COR-L47 (cell line): ENCODE data around the gene KCNK13.

Experiments used
- DNase-seq: peaks from one replicate; lab custom pipeline; 2025; lab: John Stamatoyannopoulos, UW

The KCNK13 gene

GRCh38 chr14:90132821-90133570, 71.2 kb downstream of the KCNK13 start:
- DNase-seq, result no peak

- DNase-seq, result no peak
Measured at GRCh38 chr14:90136904-90137303, 75.1 kb downstream of the KCNK13 start.

GRCh38 chr14:90137807-90138206, 76.0 kb downstream of the KCNK13 start:
- DNase-seq, result no peak

- DNase-seq, result no peak
Measured at GRCh38 chr14:90139199-90139598, 77.4 kb downstream of the KCNK13 start.

GRCh38 chr14:90140298-90140955, 78.6 kb downstream of the KCNK13 start:
- no peak for DNase-seq

GRCh38 chr14:90140956-90141316, 79.1 kb downstream of the KCNK13 start:
- DNase-seq, result no peak

GRCh38 chr14:90153429-90153828, 91.6 kb downstream of the KCNK13 start:
- DNase-seq, result no peak

GRCh38 chr14:90154110-90154509, 92.3 kb downstream of the KCNK13 start:
- DNase-seq, result no peak

GRCh38 chr14:90159146-90159545, 97.4 kb downstream of the KCNK13 start:
- DNase-seq, result no peak

- DNase-seq, result no peak
Measured at GRCh38 chr14:90159688-90160087, 97.9 kb downstream of the KCNK13 start.

- DNase-seq, result no peak
Measured at GRCh38 chr14:90161129-90161528, 99.3 kb downstream of the KCNK13 start.

GRCh38 chr14:90168425-90169105, 106.8 kb downstream of the KCNK13 start:
- DNase-seq, result no peak

- DNase-seq, result no peak
Measured at GRCh38 chr14:90175631-90176030, 113.8 kb downstream of the KCNK13 start.

- no peak for DNase-seq
Measured at GRCh38 chr14:90177539-90178189, 115.9 kb downstream of the KCNK13 start.

GRCh38 chr14:90179357-90179756, 117.6 kb downstream of the KCNK13 start:
- DNase-seq, result no peak

- no peak for DNase-seq
Measured at GRCh38 chr14:90179809-90180779, 118.3 kb downstream of the KCNK13 start.

GRCh38 chr14:90184094-90184493, 122.3 kb downstream of the KCNK13 start:
- DNase-seq, result no peak

GRCh38 chr14:90184571-90185266, 122.9 kb downstream of the KCNK13 start:
- DNase-seq, result no peak

GRCh38 chr14:90188588-90188987, 126.8 kb downstream of the KCNK13 start:
- no peak for DNase-seq

- DNase-seq, result no peak
Measured at GRCh38 chr14:90191154-90191553, 129.4 kb downstream of the KCNK13 start.

GRCh38 chr14:90191585-90191984, 129.8 kb downstream of the KCNK13 start:
- no peak for DNase-seq
